ENCODE measurements around the gene NLRC5.

Gene NLRC5

DNA sequence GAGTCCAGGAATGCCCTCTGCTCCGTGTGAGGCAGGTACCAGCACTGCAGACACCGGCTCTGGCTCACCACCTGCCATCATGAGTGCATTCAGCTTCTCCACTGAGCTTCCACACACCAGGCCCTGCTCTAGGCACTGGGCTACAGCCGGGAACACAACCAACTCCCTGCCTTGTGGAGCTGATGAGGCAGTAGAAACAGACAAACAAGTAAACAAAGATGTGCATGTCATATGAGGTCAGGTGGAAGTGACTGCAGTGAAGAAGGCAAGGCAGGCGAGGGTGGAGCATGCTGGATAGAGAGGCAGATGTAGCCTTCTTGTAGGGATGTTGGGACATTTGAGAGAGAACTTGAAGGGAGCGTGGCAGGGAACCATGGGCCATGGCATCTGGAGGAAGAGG is 5.0 kb downstream of the NLRC5 start:
- Histone ChIP-seq H3K27me3 (ENCODE audit: control insufficient read depth, insufficient read depth, low read length) (peaks cover 19% of the 10 kb centered on the region), H3K36me3 (ENCODE audit: control insufficient read depth, insufficient read depth, low read length) (no peaks in the 10 kb centered on the region), H3K4me1 (ENCODE audit: control insufficient read depth, insufficient read depth, low read length) (peaks cover 6% of the 10 kb centered on the region; the same call in 1 of the 2 replicates), H3K9ac (ENCODE audit: low read depth, low read length) (no peak overlapping the region), H3K27ac (ENCODE audit: low read depth, low read length) (no peak overlapping the region), H3K4me3 (ENCODE audit: low read depth, low read length) (no peak overlapping the region), H3K9me3 (ENCODE audit: control insufficient read depth, insufficient read depth, low read length) (no peaks in the 10 kb centered on the region)

- H3K4me3 ChIP-seq (ENCODE audit: low read depth, low read length): no peak overlapping the region
- no peak overlapping the region for H3K27ac ChIP-seq (ENCODE audit: low read depth, low read length)
- H3K36me3 ChIP-seq (ENCODE audit: control insufficient read depth, insufficient read depth, low read length): no peaks in the 10 kb centered on the region
- H3K27me3 ChIP-seq (ENCODE audit: control insufficient read depth, insufficient read depth, low read length): peaks cover 9% of the 10 kb centered on the region
- H3K4me1 ChIP-seq (ENCODE audit: control insufficient read depth, insufficient read depth, low read length): 0 out of 2 replicates have a peak, but pooled peaks cover under 1% of the 10 kb centered on the region
- no peak overlapping the region for H3K9ac ChIP-seq (ENCODE audit: low read depth, low read length)
- no peaks in the 10 kb centered on the region for H3K9me3 ChIP-seq (ENCODE audit: control insufficient read depth, insufficient read depth, low read length)
Observed at GRCh38 chr16:56995136-56995805, 5.9 kb downstream of the NLRC5 start.

GRCh38 chr16:56997264-56997663 is 7.9 kb downstream of the NLRC5 start:
- no peak overlapping the region for H3K9ac ChIP-seq (ENCODE audit: low read depth, low read length)
- H3K4me1 ChIP-seq (ENCODE audit: control insufficient read depth, insufficient read depth, low read length): no peaks in the 10 kb centered on the region
- H3K9me3 ChIP-seq (ENCODE audit: control insufficient read depth, insufficient read depth, low read length): no peaks in the 10 kb centered on the region
- H3K27me3 ChIP-seq (ENCODE audit: control insufficient read depth, insufficient read depth, low read length): no peaks in the 10 kb centered on the region
- H3K4me3 ChIP-seq (ENCODE audit: low read depth, low read length): no peak overlapping the region
- H3K27ac ChIP-seq (ENCODE audit: low read depth, low read length): no peak overlapping the region
- no peaks in the 10 kb centered on the region for H3K36me3 ChIP-seq (ENCODE audit: control insufficient read depth, insufficient read depth, low read length)

DNA sequence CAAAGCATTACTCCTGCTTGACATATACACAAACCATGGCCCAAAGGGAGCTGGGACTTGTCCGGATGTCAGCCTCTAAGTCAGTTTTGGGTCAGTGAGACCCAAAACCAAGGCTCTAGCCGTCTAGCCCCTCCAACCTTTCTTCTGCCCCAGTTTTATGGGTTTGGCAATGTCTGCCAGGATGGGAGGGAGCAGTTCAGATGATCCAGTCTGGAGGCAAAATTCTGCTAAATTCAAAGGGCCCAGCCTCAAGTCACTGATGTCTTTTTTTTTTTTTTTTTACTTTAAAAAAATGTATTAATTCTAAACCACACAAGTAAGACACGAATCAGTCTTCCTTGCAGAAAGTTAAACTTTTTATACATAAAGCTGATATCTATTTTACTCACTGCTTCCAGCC is 8.6 kb downstream of the NLRC5 start:
- H3K4me1 ChIP-seq (ENCODE audit: control insufficient read depth, insufficient read depth, low read length): no peaks in the 10 kb centered on the region
- no peaks in the 10 kb centered on the region for H3K36me3 ChIP-seq (ENCODE audit: control insufficient read depth, insufficient read depth, low read length)

DNA sequence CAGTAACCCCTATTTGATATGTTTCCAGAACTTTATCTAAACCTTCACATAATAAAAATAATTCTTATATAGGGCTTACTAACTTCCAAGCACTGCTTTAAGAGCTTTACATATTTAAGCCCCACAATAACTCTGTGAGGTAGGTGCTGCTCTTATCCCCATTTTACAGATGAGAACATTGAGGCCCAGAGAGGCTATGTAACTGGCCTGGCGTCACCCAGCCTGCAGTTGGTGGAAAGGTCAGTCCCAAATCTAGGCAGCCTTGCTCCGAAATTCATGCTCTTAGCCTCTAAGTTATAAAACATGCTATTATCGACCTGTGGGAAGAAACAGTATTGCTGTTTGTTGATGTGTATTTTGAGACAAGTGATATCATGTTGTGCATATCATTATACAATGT is 9.0 kb downstream of the NLRC5 start:
- Histone ChIP-seq H3K27ac (ENCODE audit: low read depth, low read length) (no peak overlapping the region), H3K36me3 (ENCODE audit: control insufficient read depth, insufficient read depth, low read length) (no peaks in the 10 kb centered on the region), H3K4me1 (ENCODE audit: control insufficient read depth, insufficient read depth, low read length) (no peaks in the 10 kb centered on the region), H3K27me3 (ENCODE audit: control insufficient read depth, insufficient read depth, low read length) (no peaks in the 10 kb centered on the region), H3K9ac (ENCODE audit: low read depth, low read length) (no peak overlapping the region), H3K9me3 (ENCODE audit: control insufficient read depth, insufficient read depth, low read length) (no peaks in the 10 kb centered on the region), H3K4me3 (ENCODE audit: low read depth, low read length) (no peak overlapping the region)

More for the DNA sequence above, 8.6 kb downstream of the NLRC5 start:
- no peak overlapping the region for H3K9ac ChIP-seq (ENCODE audit: low read depth, low read length)
- no peaks in the 10 kb centered on the region for H3K27me3 ChIP-seq (ENCODE audit: control insufficient read depth, insufficient read depth, low read length)
- H3K4me3 ChIP-seq (ENCODE audit: low read depth, low read length): no peak overlapping the region
- no peaks in the 10 kb centered on the region for H3K9me3 ChIP-seq (ENCODE audit: control insufficient read depth, insufficient read depth, low read length)
- H3K27ac ChIP-seq (ENCODE audit: low read depth, low read length): no peak overlapping the region

DNA sequence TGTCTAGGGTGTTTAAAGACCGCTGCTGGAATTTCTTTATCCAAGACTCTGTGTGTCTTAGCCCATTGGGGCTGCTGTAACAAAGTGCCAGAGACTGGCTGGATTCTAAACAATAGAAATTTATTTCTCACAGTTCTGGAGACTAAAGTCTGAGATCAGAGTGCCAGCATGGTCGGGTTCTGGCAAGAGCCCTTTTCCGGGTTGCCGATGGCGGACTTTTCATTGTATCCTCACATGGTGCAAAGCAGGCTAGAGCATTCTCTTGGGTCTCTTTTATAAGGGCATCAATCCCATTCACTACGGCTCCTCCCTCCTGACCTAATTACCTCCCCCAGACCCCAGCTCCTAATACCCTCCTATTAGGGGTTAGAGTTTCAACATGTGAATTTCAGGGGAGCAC is 9.5 kb downstream of the NLRC5 start:
- no peak overlapping the region for H3K4me3 ChIP-seq (ENCODE audit: low read depth, low read length)
- no peak overlapping the region for H3K9ac ChIP-seq (ENCODE audit: low read depth, low read length)
- H3K36me3 ChIP-seq (ENCODE audit: control insufficient read depth, insufficient read depth, low read length): no peaks in the 10 kb centered on the region
- no peaks in the 10 kb centered on the region for H3K4me1 ChIP-seq (ENCODE audit: control insufficient read depth, insufficient read depth, low read length)
- H3K27ac ChIP-seq (ENCODE audit: low read depth, low read length): no peak overlapping the region
- no peaks in the 10 kb centered on the region for H3K9me3 ChIP-seq (ENCODE audit: control insufficient read depth, insufficient read depth, low read length)
- H3K27me3 ChIP-seq (ENCODE audit: control insufficient read depth, insufficient read depth, low read length): no peaks in the 10 kb centered on the region

DNA sequence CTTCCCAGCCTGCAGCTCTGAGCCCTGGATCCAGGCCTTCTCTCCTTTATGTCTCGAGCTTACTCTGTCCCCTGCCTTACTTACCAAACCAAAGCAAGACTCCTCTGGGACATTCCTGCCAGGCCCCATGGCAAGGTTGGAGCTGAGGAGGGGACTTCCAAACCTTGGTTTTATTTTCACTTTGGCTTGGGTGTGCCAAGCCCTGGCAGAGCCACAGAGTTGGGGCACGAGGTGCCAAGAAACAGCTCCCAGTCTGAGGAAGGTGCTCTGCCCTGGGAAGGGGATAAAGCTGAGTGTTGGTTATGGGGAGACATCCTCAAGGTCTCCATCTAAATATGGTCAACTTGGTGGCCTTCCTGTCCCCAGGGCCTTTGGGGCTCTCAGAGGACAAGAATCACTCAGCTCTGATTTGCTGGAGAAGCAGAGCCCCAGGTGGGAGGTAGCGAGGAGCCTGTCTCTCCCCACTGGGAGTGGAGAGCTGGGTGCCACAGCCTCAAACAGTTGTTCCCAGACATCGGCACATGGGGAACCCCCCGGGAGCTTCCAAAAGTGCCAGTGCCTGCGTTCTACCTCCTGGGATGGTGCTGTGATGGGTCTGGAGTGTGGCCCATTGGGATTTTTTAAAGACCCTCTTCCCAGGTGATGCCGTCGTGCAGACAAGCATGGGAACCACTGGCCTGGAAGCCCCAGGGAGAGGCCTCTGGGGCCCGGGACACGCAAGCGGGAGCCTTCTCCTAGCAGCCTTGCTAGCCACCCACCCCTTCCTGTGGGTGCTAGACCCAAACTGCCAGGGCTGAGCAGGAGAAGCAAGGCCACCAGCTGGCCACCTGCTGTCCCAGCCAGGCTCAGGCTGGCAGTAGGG is 10.3 kb downstream of the NLRC5 start:
- no peak overlapping the region for H3K27ac ChIP-seq (ENCODE audit: low read depth, low read length)
- H3K9ac ChIP-seq (ENCODE audit: low read depth, low read length): no peak overlapping the region
- no peaks in the 10 kb centered on the region for H3K9me3 ChIP-seq (ENCODE audit: control insufficient read depth, insufficient read depth, low read length)
- H3K4me1 ChIP-seq (ENCODE audit: control insufficient read depth, insufficient read depth, low read length): peaks cover 4% of the 10 kb centered on the region
- no peaks in the 10 kb centered on the region for H3K36me3 ChIP-seq (ENCODE audit: control insufficient read depth, insufficient read depth, low read length)
- H3K4me3 ChIP-seq (ENCODE audit: low read depth, low read length): no peak overlapping the region
- no peaks in the 10 kb centered on the region for H3K27me3 ChIP-seq (ENCODE audit: control insufficient read depth, insufficient read depth, low read length)

GRCh38 chr16:57000271-57001025 is 11.1 kb downstream of the NLRC5 start:
- H3K27ac ChIP-seq (ENCODE audit: low read depth, low read length): no peak overlapping the region

DNA sequence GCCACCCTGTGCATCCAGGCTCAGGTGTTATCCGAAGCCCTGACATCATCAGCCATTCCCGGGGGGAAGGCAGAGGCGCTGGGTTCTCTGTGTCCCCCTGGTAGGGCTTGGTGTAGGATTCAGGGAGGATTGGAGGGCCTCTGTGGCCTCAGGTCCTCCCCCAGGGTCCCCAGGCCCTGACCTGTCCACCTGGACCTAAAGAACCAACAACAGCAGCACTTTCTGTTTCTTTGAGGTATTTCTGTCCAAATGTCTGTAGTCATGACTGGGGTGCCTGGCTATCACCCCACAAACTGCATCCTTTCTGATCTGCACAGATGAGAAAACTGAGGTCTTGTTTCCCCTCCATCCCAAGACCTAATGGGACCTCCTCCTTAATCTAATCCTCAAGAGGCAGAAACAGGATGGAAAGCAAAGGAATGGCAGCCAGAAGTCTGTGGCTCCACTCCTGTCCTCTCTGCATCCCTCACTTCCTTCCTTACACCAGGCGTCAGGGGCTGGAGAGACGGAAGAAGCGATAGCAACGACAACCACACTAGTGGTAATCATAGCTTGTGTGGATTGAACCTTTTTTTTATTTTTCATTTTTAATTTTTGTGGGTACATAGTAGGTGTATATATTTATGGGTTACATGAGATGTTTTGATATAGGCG is 11.8 kb downstream of the NLRC5 start:
- Histone ChIP-seq H3K36me3 (ENCODE audit: control insufficient read depth, insufficient read depth, low read length) (no peaks in the 10 kb centered on the region), H3K9ac (ENCODE audit: low read depth, low read length) (no peak overlapping the region), H3K27me3 (ENCODE audit: control insufficient read depth, insufficient read depth, low read length) (no peaks in the 10 kb centered on the region), H3K9me3 (ENCODE audit: control insufficient read depth, insufficient read depth, low read length) (no peaks in the 10 kb centered on the region), H3K27ac (ENCODE audit: low read depth, low read length) (no peak overlapping the region), H3K4me3 (ENCODE audit: low read depth, low read length) (no peak overlapping the region), H3K4me1 (ENCODE audit: control insufficient read depth, insufficient read depth, low read length) (peaks cover 4% of the 10 kb centered on the region)

More at GRCh38 chr16:57000271-57001025, 11.1 kb downstream of the NLRC5 start:
- Histone ChIP-seq H3K36me3 (ENCODE audit: control insufficient read depth, insufficient read depth, low read length) (no peaks in the 10 kb centered on the region), H3K27me3 (ENCODE audit: control insufficient read depth, insufficient read depth, low read length) (no peaks in the 10 kb centered on the region), H3K4me1 (ENCODE audit: control insufficient read depth, insufficient read depth, low read length) (peaks cover 4% of the 10 kb centered on the region), H3K9ac (ENCODE audit: low read depth, low read length) (no peak overlapping the region), H3K4me3 (ENCODE audit: low read depth, low read length) (no peak overlapping the region), H3K9me3 (ENCODE audit: control insufficient read depth, insufficient read depth, low read length) (no peaks in the 10 kb centered on the region)

GRCh38 chr16:57003439-57004386 is 14.4 kb downstream of the NLRC5 start:
- H3K36me3 ChIP-seq (ENCODE audit: control insufficient read depth, insufficient read depth, low read length): no peaks in the 10 kb centered on the region
- no peak overlapping the region for H3K4me3 ChIP-seq (ENCODE audit: low read depth, low read length)
- H3K27ac ChIP-seq (ENCODE audit: low read depth, low read length): no peak overlapping the region
- H3K4me1 ChIP-seq (ENCODE audit: control insufficient read depth, insufficient read depth, low read length): peaks cover 4% of the 10 kb centered on the region
- H3K9ac ChIP-seq (ENCODE audit: low read depth, low read length): no peak overlapping the region
- H3K9me3 ChIP-seq (ENCODE audit: control insufficient read depth, insufficient read depth, low read length): no peaks in the 10 kb centered on the region
- no peaks in the 10 kb centered on the region for H3K27me3 ChIP-seq (ENCODE audit: control insufficient read depth, insufficient read depth, low read length)
